GM18502 (cell line): ENCODE results near the gene CLASRP.

ENCODE experiments used
- ATAC-seq: cut with Tn5 transposase; IDR thresholded peaks from one replicate; pipeline ENCODE4 v1.9.1; 2021; ENCODE audit warnings: mild to moderate bottlenecking; ENCODE audit not compliant: unreplicated experiment, poor library complexity

Gene CLASRP

GRCh38 chr19:45059258-45059965 is 20.6 kb downstream of the CLASRP start:
- peak; percentile 56 for ATAC-seq

- ATAC-seq: no peak
Measured at GRCh38 chr19:45061965-45062364, 23.1 kb downstream of the CLASRP start.

GRCh38 chr19:45063851-45064801 is 25.3 kb downstream of the CLASRP start:
- no peak for ATAC-seq

GRCh38 chr19:45066921-45067661 is 28.2 kb downstream of the CLASRP start:
- no peak for ATAC-seq

- ATAC-seq: no peak
Measured at GRCh38 chr19:45068041-45068440, 29.2 kb downstream of the CLASRP start.

GRCh38 chr19:45069056-45069455 is 30.2 kb downstream of the CLASRP start:
- ATAC-seq: no peak

- no peak for ATAC-seq
Measured at GRCh38 chr19:45070214-45070613, 31.4 kb downstream of the CLASRP start.

GRCh38 chr19:45070861-45071544 is 32.2 kb downstream of the CLASRP start:
- ATAC-seq: no peak

GRCh38 chr19:45071545-45071938 is 32.7 kb downstream of the CLASRP start:
- no peak for ATAC-seq

GRCh38 chr19:45071969-45072790 is 33.3 kb downstream of the CLASRP start:
- no peak for ATAC-seq

- ATAC-seq: no peak
Measured at GRCh38 chr19:45074744-45075300, 36.0 kb downstream of the CLASRP start.

GRCh38 chr19:45075301-45076028 is 36.6 kb downstream of the CLASRP start:
- ATAC-seq: peak; percentile 51

- peak; percentile 51 for ATAC-seq
Measured at GRCh38 chr19:45076029-45076850, 37.4 kb downstream of the CLASRP start, which contains the start of gene ZNF296. TSS of gene ZNF296 (minus strand) at chr19:45076478. CDS start at chr19:45076373, 105 bp downstream.

GRCh38 chr19:45076851-45077730 is 38.2 kb downstream of the CLASRP start:
- no peak for ATAC-seq

- peak; percentile 1 for ATAC-seq
Measured at GRCh38 chr19:45078390-45079062, 39.7 kb downstream of the CLASRP start.
